Posterior vena cava (tissue), 2 donors: Measurements from ENCODE around the gene MR1. TPM values are rescaled to one million over a fixed set of nuclear protein-coding genes. Genes with fewer than 3 reads are reported as not detected.
"Not testable (repeated sequence)": the region's sequence is repeated elsewhere in the genome, so short reads cannot be mapped to it uniquely, and the experiment has no call there.

Source experiments
- DNase-seq: peaks from one replicate; pipeline ENCODE4 v3.0.0-alpha.2; 2020; ENCODE audit warnings: low spot score
- intact Hi-C, 2 donors: fragments of 100-400 bp; cut with DNase I; formaldehyde crosslinking; loops; one replicate each; pipeline versions ENCODE4 v1.14.1 to v1.14.2; 2022 to 2023
- total RNA-seq, 2 donors: library from RNA; stranded (reverse); fragmentation: NEBNext Ultra II Directional; extraction: Animal tissue kit (Norgen Biotek cat#: 25700); gene quantifications; one replicate each; pipeline ENCODE4 v1.2.1, GENCODE V29; 2021
- donor health status: DM: yes; HTN: yes; CAD: no.
- donor health status: DM: yes; HTN: yes; CAD: no.

The MR1 gene
- total RNA-seq, 2 donors from 2014 or later: 13.9 to 21.9 TPM

- DNase-seq: no peak
- intact Hi-C loops: loop anchor here in 1 of 2 donors (1.0 kb wide), 1 partner anchor 28 kb away; no protein-coding TSS in a partner anchor
These were observed 10.3 kb upstream of the MR1 start for GRCh38 chr1:181023265-181024057.

GRCh38 chr1:181028196-181028595, 5.6 kb upstream of the MR1 start:
- no peak for DNase-seq
- intact Hi-C loops: no loop called here

GRCh38 chr1:181028615-181029014, 5.2 kb upstream of the MR1 start:
- intact Hi-C loops: no loop called here

GRCh38 chr1:181032535-181032934, 1.2 kb upstream of the MR1 start:
- DNase-seq: no peak
- intact Hi-C loops: loop anchor here in 1 of 2 donors (10.0 kb wide), 1 partner anchor 112 kb away; no protein-coding TSS in a partner anchor

More at GRCh38 chr1:181028615-181029014, 5.2 kb upstream of the MR1 start:
- no peak for DNase-seq

GRCh38 chr1:181033128-181033798, 520 bp upstream of the MR1 start:
- DNase-seq: no peak
- intact Hi-C loops: loop anchor here in 1 of 2 donors (10.0 kb wide), 1 partner anchor 112 kb away; no protein-coding TSS in a partner anchor

GRCh38 chr1:181035210-181035609, 1.4 kb downstream of the MR1 start:
- DNase-seq: not testable (repeated sequence)
- intact Hi-C loops: loop anchor here in 1 of 2 donors (10.0 kb wide), 1 partner anchor 110 kb away; no protein-coding TSS in a partner anchor

- intact Hi-C loops: loop anchor here in 1 of 2 donors (10.0 kb wide), 1 partner anchor 109 kb away; no protein-coding TSS in a partner anchor
These were observed 2.5 kb downstream of the MR1 start for GRCh38 chr1:181036107-181036836.

GRCh38 chr1:181037386-181037785, 3.6 kb downstream of the MR1 start:
- intact Hi-C loops: loop anchor here in 1 of 2 donors (10.0 kb wide), 1 partner anchor 107 kb away; no protein-coding TSS in a partner anchor

More at GRCh38 chr1:181036107-181036836, 2.5 kb downstream of the MR1 start:
- no peak for DNase-seq

GRCh38 chr1:181038399-181038873, 4.7 kb downstream of the MR1 start:
- DNase-seq: no peak
- intact Hi-C loops: loop anchor here in 1 of 2 donors (10.0 kb wide), 1 partner anchor 106 kb away; no protein-coding TSS in a partner anchor

More at GRCh38 chr1:181037386-181037785, 3.6 kb downstream of the MR1 start:
- DNase-seq: no peak

GRCh38 chr1:181040284-181040865, 6.6 kb downstream of the MR1 start:
- intact Hi-C loops: no loop called here
- DNase-seq: no peak

- intact Hi-C loops: no loop called here
- no peak for DNase-seq
These were observed 9.5 kb downstream of the MR1 start for GRCh38 chr1:181043025-181043888.

GRCh38 chr1:181044449-181044966, 10.7 kb downstream of the MR1 start:
- DNase-seq: no peak
- intact Hi-C loops: no loop called here

- intact Hi-C loops, DNase-seq: not testable (repeated sequence)
These were observed 12.2 kb downstream of the MR1 start for GRCh38 chr1:181045946-181046345.

- DNase-seq: no peak
- intact Hi-C loops: no loop called here
These were observed 15.6 kb downstream of the MR1 start for GRCh38 chr1:181049378-181049777.

GRCh38 chr1:181050922-181051321, 17.1 kb downstream of the MR1 start:
- intact Hi-C loops: loop anchor here in 1 of 2 donors (1.0 kb wide), 1 partner anchor 27 kb away; no protein-coding TSS in a partner anchor

GRCh38 chr1:181056560-181056959, 22.8 kb downstream of the MR1 start:
- intact Hi-C loops: loop anchor here in 1 of 2 donors (5.0 kb wide), 1 partner anchor 511 kb away; no protein-coding TSS in a partner anchor

More at GRCh38 chr1:181050922-181051321, 17.1 kb downstream of the MR1 start:
- no peak for DNase-seq

GRCh38 chr1:181057079-181057478, 23.3 kb downstream of the MR1 start:
- intact Hi-C loops: loop anchor here in 1 of 2 donors (5.0 kb wide), 1 partner anchor 510 kb away; no protein-coding TSS in a partner anchor
- DNase-seq: no peak

More at GRCh38 chr1:181056560-181056959, 22.8 kb downstream of the MR1 start:
- no peak for DNase-seq
